Activated naive CD8-positive, alpha-beta T cell (primary cell): Measurements from ENCODE around the gene NPC2.
"Not testable (repeated sequence)": the region's sequence is repeated elsewhere in the genome, so short reads cannot be mapped to it uniquely, and the experiment has no call there.

Source experiments
- H3K27ac Mint-ChIP-seq: one replicate; pipeline ENCODE4 v1.8.0; 2021; ENCODE audit warnings: mixed read lengths
- H3K27me3 Mint-ChIP-seq: one replicate; pipeline ENCODE4 v1.8.0; 2021; ENCODE audit warnings: mixed read lengths
- H3K36me3 Mint-ChIP-seq: one replicate; pipeline ENCODE4 v1.8.0; 2021; ENCODE audit warnings: mixed read lengths
- H3K4me1 Mint-ChIP-seq: one replicate; pipeline ENCODE4 v1.8.0; 2021; ENCODE audit warnings: low read depth, mixed read lengths
- H3K4me3 Mint-ChIP-seq: one replicate; pipeline ENCODE4 v1.8.0; 2021; ENCODE audit warnings: mild to moderate bottlenecking, mixed read lengths
- H3K9me3 Mint-ChIP-seq: one replicate; pipeline ENCODE4 v1.8.0; 2021; ENCODE audit warnings: low read depth, mixed read lengths

NPC2 gene

DNA sequence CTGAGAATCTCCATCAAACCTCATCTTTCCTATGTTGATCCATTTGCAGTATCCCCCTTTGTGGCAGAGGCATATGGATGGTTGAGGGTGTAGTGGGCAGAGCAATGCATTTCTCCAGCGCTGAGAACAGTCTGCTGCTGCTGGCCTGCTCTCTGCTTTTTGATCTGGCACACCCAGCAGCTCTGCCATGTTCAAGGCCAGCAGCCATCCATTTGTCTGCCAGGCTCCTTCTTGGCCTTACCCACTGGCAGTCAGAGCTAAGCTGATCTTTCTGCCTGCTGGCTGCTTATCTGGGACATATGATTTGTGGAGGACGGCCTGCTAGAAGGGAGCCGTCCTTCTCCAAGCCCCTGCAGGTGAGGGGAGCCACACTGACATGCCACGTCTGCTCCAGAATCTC is 17.0 kb downstream of the NPC2 start:
- Mint-ChIP-seq H3K4me1 (no peaks in the 10 kb centered on the region), H3K4me3 (no peak overlapping the region), H3K9me3 (no peaks in the 10 kb centered on the region), H3K27me3 (no peaks in the 10 kb centered on the region), H3K36me3 (peaks cover 2% of the 10 kb centered on the region), H3K27ac (no peak overlapping the region)

DNA sequence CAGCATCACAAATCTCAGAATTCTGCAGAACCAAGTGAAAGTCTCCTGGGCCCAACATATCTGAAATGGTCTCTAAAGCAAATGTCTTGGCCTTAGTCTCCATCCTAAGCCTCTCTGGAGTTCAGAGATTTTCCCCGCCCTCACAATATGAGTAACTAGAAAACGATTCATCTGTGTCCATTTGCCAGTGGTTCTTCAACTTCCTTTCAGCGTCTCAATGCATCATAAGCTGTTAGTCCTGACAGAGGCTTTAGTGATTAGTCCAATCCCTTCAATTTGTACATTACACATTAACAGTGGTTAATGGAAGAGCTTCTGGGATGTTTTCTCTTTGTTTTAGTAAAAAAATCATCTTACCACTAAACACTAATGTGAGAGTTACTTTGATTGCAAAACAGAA is 17.4 kb downstream of the NPC2 start:
- Mint-ChIP-seq H3K36me3 (peaks cover 2% of the 10 kb centered on the region), H3K4me1 (no peaks in the 10 kb centered on the region), H3K27ac (no peak overlapping the region), H3K27me3 (no peaks in the 10 kb centered on the region), H3K9me3 (no peaks in the 10 kb centered on the region), H3K4me3 (no peak overlapping the region)

DNA sequence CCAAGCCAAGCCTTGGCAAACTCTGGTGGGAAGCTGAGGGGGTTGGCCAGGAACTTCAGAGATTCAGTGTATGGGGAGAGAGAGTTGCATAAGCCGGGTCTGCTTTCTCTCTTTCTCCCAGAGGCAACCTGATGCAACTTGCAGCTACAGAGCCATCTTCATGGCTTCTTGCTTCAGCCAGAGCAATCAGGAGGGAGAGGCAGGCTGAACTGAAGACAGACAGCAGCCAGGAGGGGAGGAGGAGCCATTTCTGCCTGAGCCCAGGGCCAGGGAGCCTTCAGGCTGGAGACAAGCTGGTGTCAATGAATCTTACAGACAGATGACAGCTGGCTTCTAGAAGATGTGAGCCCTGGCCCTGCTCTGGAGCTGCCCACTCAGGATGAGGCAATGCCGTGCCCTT is 18.7 kb downstream of the NPC2 start:
- Mint-ChIP-seq H3K4me3 (no peak overlapping the region), H3K4me1 (no peaks in the 10 kb centered on the region), H3K27me3 (no peaks in the 10 kb centered on the region), H3K36me3 (peaks cover 2% of the 10 kb centered on the region), H3K27ac (no peak overlapping the region), H3K9me3 (no peaks in the 10 kb centered on the region)

DNA sequence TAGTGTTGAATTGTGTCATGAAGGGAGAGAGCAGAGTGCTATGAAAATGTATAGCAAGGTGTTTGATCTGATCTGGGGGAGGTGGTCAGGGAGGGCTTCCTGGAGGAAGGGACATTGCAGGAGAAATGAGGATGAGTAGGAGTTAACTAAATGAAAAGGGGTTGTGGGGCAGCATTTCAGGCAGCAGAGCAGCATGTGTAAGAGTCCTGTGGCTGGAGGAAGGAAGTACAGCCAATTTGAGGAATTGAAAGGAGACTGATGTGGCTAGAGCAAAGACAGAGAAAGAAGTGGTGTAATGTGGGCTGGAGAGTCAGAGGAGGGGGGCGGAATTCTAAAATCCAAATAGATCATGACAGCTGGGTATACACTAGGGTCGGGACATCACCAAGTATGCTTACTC is 20.5 kb downstream of the NPC2 start:
- H3K27ac Mint-ChIP-seq, result no peak overlapping the region

DNA sequence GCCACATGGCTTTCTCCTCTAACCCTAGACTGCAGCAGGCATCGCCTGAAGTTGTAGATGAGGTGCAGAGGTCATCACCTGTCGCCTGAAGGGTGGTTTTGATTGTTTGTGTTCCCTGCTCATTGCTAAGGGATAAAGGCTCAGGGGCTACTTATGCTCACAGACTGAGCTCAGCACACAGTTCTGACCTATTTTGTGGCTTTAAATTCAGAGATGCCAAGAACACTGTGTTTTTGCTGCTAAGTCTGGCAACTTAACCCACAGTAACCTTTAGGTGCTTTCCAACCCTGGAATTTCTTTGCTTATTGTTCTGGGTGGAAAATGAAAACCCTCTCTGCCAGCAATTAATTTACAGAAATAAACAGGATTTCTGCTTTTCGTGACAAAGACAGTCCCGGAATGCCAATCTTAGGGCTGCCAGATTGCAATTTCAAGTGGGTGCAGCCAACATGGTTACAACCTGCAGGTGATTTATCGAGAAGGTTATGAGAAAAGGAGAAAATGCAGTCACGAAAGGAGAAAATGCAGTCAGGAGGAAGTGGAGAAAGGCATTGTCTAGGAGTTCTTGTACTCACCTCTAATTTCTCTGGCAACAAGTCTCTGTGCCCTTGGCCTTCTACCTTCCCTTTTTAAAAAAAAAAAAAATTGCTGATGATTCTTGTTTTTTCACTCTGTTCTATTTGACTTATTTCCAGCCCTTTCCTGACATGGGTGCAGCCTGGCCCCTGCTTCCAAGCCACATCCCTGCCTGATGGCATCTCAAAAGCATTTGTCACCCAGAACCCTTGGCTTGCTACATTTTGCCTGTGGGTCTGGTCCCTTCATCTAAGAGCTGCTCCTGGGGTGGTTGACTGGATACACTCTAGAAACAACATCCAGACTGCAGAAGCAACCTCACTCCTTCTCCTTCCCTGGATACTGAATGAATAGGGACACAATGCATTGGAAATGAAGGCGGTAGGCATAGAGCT is 23.3 kb downstream of the NPC2 start:
- Mint-ChIP-seq H3K4me1 (no peaks in the 10 kb centered on the region), H3K4me3 (no peak overlapping the region), H3K9me3 (no peaks in the 10 kb centered on the region), H3K27me3 (no peaks in the 10 kb centered on the region), H3K27ac (no peak overlapping the region), H3K36me3 (no peaks in the 10 kb centered on the region)

More for the DNA sequence above, 20.5 kb downstream of the NPC2 start:
- Mint-ChIP-seq H3K9me3 (no peaks in the 10 kb centered on the region), H3K36me3 (peaks cover 2% of the 10 kb centered on the region), H3K4me1 (no peaks in the 10 kb centered on the region), H3K4me3 (no peak overlapping the region), H3K27me3 (no peaks in the 10 kb centered on the region)

DNA sequence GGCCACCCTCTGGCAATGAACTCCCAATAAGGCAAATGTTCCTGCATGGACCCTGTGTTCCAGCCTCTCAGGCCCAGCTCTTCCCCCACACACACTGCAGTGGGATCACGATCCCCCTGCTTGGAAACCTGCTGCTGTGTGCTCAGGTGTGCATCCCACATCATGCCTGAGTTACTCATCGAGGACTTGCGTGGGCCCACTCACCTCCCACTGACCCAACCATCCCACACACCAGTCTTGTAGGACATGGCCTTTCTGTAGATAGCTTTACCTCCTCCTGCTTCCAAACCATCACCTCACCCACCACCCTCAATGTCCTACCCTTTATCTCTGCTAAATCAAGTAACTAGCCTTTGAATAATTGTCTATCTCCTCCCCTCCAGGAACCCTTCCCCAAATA is 24.6 kb downstream of the NPC2 start:
- no peaks in the 10 kb centered on the region for H3K36me3 Mint-ChIP-seq
- no peaks in the 10 kb centered on the region for H3K9me3 Mint-ChIP-seq
- no peaks in the 10 kb centered on the region for H3K4me1 Mint-ChIP-seq
- H3K4me3 Mint-ChIP-seq, result no peak overlapping the region
- H3K27me3 Mint-ChIP-seq, result no peaks in the 10 kb centered on the region
- no peak overlapping the region for H3K27ac Mint-ChIP-seq

DNA sequence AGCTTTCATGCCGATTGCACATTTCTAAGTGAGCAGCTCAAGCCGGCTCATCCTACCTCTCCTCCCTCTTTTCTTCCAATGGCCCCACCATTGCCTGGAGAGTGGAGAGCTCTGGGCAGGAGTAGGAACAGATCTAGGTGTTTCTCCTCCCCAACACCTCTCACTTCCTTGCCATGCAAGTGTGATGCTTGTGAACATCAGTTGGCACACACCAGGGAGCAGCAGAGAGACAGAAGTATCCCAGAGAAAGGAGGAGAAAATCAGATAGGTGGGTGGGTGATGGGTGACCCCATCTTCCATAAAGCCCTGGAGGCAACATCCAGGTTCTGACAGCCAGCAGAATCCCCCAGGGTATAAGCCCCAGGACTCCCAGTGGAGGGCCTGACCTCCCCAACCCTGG is 27.8 kb downstream of the NPC2 start:
- Mint-ChIP-seq H3K4me1 (no peaks in the 10 kb centered on the region), H3K36me3 (no peaks in the 10 kb centered on the region), H3K9me3 (no peaks in the 10 kb centered on the region), H3K27me3 (no peaks in the 10 kb centered on the region), H3K4me3 (no peak overlapping the region), H3K27ac (no peak overlapping the region)

DNA sequence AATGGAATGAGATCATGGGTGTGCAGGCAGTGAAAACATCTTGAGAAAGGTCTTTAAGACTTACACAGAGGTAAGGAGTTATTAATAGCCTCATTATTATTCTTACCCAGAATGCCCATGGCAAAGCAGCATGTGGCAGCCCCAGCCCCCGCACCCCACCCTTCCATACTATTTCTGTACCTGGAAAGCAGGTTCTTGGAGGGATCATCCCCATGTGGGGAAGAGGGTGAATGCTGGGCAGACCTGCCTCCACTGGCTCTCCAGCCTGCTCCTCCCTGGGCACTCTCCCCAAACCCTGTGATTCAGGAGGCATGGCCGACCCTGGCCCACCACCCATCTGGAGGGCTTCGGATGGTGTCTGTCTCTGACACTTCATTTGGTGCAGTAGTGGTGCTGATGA is 28.3 kb downstream of the NPC2 start:
- H3K27me3 Mint-ChIP-seq, result peaks cover 4% of the 10 kb centered on the region
- no peak overlapping the region for H3K4me3 Mint-ChIP-seq
- H3K27ac Mint-ChIP-seq, result no peak overlapping the region
- no peaks in the 10 kb centered on the region for H3K36me3 Mint-ChIP-seq
- no peaks in the 10 kb centered on the region for H3K4me1 Mint-ChIP-seq
- H3K9me3 Mint-ChIP-seq, result no peaks in the 10 kb centered on the region

DNA sequence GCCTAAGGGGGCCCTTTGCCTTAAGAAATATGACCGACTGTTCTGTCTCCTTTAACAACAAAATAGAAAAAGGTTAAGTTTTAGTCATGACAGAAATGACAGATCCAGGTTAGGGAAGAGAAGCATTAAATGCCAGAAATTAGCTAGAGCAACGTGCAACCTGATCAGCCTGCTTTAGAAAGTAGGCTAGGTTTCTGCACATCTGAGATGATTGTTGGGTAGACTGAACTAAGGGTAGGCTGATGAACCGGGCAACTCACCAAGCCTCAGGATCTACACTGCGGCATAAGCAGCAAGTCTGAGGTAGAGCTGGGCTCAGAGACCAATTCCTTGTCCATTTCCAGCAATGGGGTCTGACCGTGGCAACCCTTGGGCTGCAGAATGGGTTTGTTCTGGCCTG is 29.4 kb downstream of the NPC2 start:
- no peak overlapping the region for H3K27ac Mint-ChIP-seq
- no peaks in the 10 kb centered on the region for H3K36me3 Mint-ChIP-seq
- peaks cover 4% of the 10 kb centered on the region for H3K27me3 Mint-ChIP-seq
- H3K9me3 Mint-ChIP-seq, result no peaks in the 10 kb centered on the region
- H3K4me1 Mint-ChIP-seq, result no peaks in the 10 kb centered on the region
- H3K4me3 Mint-ChIP-seq, result no peak overlapping the region

DNA sequence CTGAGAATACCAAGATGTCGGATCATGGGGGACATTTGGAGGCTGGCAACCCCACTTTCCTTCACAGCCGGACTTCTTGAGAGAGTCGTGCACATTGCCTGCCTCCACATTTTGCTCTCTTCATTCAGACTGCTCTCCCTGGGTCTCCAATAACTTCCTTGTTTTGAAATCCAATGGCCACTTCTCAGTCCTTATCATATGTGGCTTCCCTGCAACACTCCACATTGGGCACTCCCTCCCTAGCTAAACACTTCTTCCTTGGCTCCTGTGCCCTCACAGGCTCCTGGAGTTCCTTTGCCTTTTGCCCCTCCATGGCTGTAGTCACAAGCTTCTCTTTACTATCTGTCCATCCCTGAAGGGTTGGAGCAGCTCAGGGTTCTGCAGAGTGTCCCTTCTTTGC is 30.1 kb downstream of the NPC2 start:
- H3K27me3 Mint-ChIP-seq, result peaks cover 4% of the 10 kb centered on the region
- H3K27ac Mint-ChIP-seq, result no peak overlapping the region
- H3K4me1 Mint-ChIP-seq, result no peaks in the 10 kb centered on the region
- no peak overlapping the region for H3K4me3 Mint-ChIP-seq
- H3K9me3 Mint-ChIP-seq, result no peaks in the 10 kb centered on the region
- no peaks in the 10 kb centered on the region for H3K36me3 Mint-ChIP-seq

DNA sequence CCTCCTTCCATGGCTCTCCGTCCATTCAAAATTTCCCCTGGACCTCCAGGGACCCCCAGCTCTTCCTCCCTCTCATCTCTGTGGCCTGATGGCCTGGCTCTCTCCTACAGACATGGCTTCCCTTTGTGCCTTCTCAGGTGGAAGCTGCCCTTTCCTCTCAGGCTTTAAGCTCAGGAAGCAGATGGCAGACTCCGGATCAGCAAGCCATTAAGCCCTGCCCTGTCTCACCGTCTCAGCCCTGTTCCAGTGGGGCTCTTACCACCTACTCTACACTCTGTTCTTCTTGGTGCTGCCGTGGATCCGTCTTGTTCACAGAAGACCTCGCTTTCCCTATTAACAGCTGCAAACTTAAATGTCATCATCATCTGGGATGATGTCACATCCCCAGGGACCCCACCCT is 33.1 kb downstream of the NPC2 start:
- H3K4me1 Mint-ChIP-seq, result no peaks in the 10 kb centered on the region
- H3K36me3 Mint-ChIP-seq, result no peaks in the 10 kb centered on the region
- no peak overlapping the region for H3K4me3 Mint-ChIP-seq
- H3K9me3 Mint-ChIP-seq, result no peaks in the 10 kb centered on the region
- no peak overlapping the region for H3K27ac Mint-ChIP-seq
- peaks cover 4% of the 10 kb centered on the region for H3K27me3 Mint-ChIP-seq

DNA sequence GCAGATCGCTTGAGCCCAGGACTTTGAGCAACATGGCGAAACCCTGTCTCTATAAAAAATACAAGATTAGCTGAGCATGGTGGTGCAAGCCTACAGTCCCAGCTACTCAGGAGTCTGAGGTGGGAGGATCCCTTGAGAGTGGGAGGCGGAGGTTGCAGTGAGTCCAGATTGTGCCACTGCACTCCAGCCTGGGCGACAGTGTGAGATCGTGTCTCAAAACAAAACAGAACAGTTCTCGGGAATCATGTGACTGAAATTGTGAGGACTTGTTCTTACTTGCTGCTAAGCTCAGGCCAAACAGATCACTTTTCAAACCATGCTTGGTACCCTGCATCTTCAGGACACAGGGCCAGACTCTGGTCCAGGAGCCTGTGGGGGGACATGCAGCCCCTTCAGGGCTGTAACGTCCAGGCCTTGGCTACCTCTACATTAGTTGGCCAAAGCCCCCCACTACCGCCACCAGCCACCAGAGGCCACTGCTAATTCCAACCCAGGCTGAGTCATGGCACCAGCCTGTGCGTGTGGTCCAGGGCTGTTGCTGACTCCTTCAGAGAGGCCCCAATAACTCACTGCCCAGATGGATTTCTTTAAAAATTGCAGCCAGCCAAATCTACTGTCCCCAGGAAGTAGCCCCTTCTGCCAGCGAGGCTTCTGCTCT is 33.7 kb downstream of the NPC2 start:
- no peaks in the 10 kb centered on the region for H3K36me3 Mint-ChIP-seq
- H3K4me1 Mint-ChIP-seq, result no peaks in the 10 kb centered on the region
- H3K4me3 Mint-ChIP-seq, result no peak overlapping the region

DNA sequence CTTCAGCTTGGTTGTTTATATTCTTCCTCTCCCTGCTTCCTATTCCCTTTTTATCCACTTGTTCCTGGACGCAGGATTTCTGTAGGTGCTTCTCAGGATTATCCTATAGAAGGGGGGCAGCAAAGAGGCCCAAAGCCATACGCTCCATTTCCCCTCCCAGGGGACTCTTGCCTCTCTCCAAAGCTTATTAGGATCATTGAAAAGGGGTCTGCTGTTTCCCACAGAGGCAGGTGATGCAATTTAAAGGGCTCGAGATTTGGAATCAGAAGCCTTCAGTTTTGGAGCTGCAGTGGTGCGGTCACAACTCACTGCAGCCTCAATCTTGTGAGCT is 35.6 kb downstream of the NPC2 start:
- H3K27ac Mint-ChIP-seq, result no peak overlapping the region
- H3K27me3 Mint-ChIP-seq, result peaks cover 4% of the 10 kb centered on the region
- peaks cover 2% of the 10 kb centered on the region for H3K36me3 Mint-ChIP-seq
- H3K4me3 Mint-ChIP-seq, result no peak overlapping the region
- no peaks in the 10 kb centered on the region for H3K4me1 Mint-ChIP-seq
- no peaks in the 10 kb centered on the region for H3K9me3 Mint-ChIP-seq

More for the DNA sequence above, 33.7 kb downstream of the NPC2 start:
- Mint-ChIP-seq H3K9me3 (no peaks in the 10 kb centered on the region), H3K27ac (no peak overlapping the region), H3K27me3 (peaks cover 4% of the 10 kb centered on the region)

DNA sequence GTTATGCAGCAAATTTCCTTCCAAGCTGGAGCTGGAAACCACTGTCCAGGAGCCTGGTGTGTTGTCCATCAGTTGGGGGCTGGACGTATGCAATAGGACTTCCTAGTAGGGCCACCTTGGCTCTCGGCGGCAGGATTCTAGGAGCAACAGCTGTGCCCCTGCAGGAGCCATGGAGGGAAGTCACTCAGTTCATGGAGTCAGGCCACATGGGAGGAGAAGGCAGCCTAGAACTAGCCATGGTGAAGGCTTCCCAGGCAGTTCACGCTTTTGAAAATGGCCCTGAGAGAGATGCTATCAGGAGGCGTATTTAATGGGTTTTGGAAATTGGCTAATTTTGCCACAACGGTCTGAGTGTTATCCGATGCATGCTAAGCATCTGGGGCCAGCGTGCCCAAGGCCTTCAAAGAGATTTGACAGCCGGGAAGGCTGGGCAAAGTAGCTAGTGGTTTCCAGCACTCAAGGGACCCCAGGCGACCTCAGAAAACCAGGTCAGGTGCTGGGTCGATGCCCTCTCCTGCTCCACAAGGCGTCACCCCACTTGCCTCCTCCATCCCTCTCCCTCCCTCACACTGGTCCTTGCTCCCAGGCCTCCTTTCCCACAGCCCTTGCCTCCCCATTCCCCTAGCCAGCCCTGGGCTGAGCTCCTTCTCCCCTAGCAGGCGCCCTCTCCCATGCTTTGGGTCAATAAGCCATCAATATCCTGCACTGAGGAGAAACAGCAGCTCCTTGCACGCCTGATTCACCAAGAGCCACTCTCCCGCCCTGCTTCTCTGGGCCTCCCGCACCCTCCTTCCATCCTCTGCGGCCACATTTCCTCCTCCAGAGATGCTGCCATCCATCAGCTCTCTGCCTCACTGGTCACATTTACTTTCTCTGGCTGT is 36.2 kb downstream of the NPC2 start:
- no peaks in the 10 kb centered on the region for H3K9me3 Mint-ChIP-seq
- H3K4me3 Mint-ChIP-seq, result no peak overlapping the region
- H3K36me3 Mint-ChIP-seq, result peaks cover 2% of the 10 kb centered on the region
- no peak overlapping the region for H3K27ac Mint-ChIP-seq
- no peaks in the 10 kb centered on the region for H3K4me1 Mint-ChIP-seq
- peaks cover 4% of the 10 kb centered on the region for H3K27me3 Mint-ChIP-seq

DNA sequence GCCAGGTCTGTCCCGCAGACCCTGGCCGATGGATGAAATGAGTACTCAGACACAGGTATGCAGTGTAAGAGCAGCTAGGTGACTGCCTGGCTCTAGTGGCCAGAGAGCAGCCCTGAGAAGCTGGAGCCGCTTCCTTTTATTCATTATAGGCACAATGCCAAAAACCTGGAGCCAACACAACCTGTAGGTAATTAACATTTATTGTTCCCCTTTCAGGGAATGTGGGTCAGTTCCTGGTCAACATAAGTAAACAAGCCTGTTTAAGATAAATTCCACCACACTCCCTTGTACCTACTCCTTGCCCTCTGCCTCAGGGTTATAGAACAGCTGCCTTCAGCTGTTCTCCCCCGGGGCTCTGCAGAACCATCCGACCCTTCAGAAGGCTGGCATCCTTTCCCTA is 38.7 kb downstream of the NPC2 start:
- H3K27me3 Mint-ChIP-seq, H3K4me3 Mint-ChIP-seq, H3K36me3 Mint-ChIP-seq, H3K4me1 Mint-ChIP-seq, H3K9me3 Mint-ChIP-seq, H3K27ac Mint-ChIP-seq: not testable (repeated sequence)
